Measurements from ENCODE around the gene RNF31. TPM values are rescaled to one million over a fixed set of nuclear protein-coding genes. Genes with fewer than 3 reads are reported as not detected.
A peak's percentile ranks its signal among the peaks of the same experiment; 100 is the strongest.

Gene RNF31
- total and polyA plus RNA-seq, 2 of the 13 experiments (the other 11 are each of a cell fraction or from before 2014, with no cell fraction given): 48.2 to 86.8 TPM

DNA sequence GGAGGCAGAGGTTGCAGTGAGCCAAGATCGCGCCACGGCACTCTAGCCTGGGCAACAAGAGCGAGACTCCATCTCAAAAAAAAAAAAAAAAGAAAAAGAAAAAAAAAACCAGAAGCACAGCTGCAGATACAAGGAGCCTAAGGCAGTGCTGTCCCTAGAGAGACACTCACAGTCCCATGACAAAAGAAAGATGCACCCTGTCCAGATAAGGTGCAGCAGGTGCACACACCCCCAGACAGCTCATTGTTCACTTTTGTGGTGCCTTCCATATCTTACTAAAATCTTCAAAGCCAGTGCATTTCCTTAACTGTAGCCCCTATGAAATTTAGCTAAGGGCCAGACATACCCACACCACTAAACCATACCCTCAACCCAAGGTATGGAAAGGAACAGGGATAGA is 24.9 kb upstream of the RNF31 start:
- intact Hi-C loops (cut with micrococcal nuclease; ENCODE audit: unreplicated experiment) (no loop called here), in situ Hi-C loops (cut with HindIII; ENCODE audit: extremely low pct_ligation_motif_present, low pct_unique_long_range_greater_than_20kb) (loop anchor here (25.0 kb wide), 1 partner anchor 1535 kb away; the partner anchor contains the start of genes ABHD4 and DAD1)
- Histone ChIP-seq H2AFZ (ENCODE audit: low read length) (no peak overlapping the region), H3K27me3 (ENCODE audit: control insufficient read depth in 1 of 2, insufficient read depth in 2 of 2, low read length in 2 of 2) (no peaks in the 10 kb centered on the region), H3K4me3 (replicated peaks in 1 of 3; ENCODE audit: insufficient read depth in 1 of 3, low read depth in 2 of 3, low read length in 3 of 3) (no peak overlapping the region), H3K9me3 (ENCODE audit: low read length) (no peaks in the 10 kb centered on the region), H3K27ac (ENCODE audit: extremely low read length, insufficient read depth, low read length) (no peak overlapping the region), H4K20me1 (ENCODE audit: insufficient read depth, low read length) (no peaks in the 10 kb centered on the region), H3K79me2 (ENCODE audit: insufficient read depth, low read length) (peaks cover 10% of the 10 kb centered on the region), H3K36me3 (replicated peaks in 1 of 2; ENCODE audit: control insufficient read depth in 1 of 2, insufficient read depth in 2 of 2, low read length in 2 of 2) (peaks cover 56 to 62% of the 10 kb centered on the region in 2 experiments), H3K4me2 (ENCODE audit: low read depth, low read length) (no peak overlapping the region), H3K9ac (ENCODE audit: insufficient read depth, low read depth, low read length) (no peak overlapping the region), H3K4me1 (ENCODE audit: insufficient read depth, low read length) (peaks cover 5% of the 10 kb centered on the region; the same call in 1 of the 2 replicates)
- POLR2A ChIA-PET: interaction anchor here (0.7 to 22.7 kb wide), 5 partner anchors 2 to 66 kb away, joined by 3 to 977 read pairs (median 279); partner anchors contain the start of genes DCAF11, EMC9, FITM1 and IPO4
- ATAC-seq (no peak; the same call in 2 of the 3 replicates), FAIRE-seq (no peak), DNase-seq (ENCODE audit: low spot score) (no peak)
- CTCF ChIA-PET (ENCODE audit: low intra/inter-chr PET ratio, low total read pairs): no interaction called here
- TF ChIP-seq RBFOX2 (IDR thresholded peaks at IDR 0.05; ENCODE audit: low read depth, low read length) (peak; percentile 40; the same call in 1 of the 2 replicates), CENPT (CRISPR knock-in tag; IDR thresholded peaks at IDR 0.05; ENCODE audit: low read depth) (0 out of 2 replicates have a peak, but pooled peaks have one; percentile 34), DBP (CRISPR knock-in tag; IDR thresholded peaks at IDR 0.05; ENCODE audit: not compliant biosample characterization) (no peak)
- 82% methylated on average over 4 of the region's 4 CpGs for WGBS (ENCODE audit: low lambda C conversion rate)
- no TSS peak for BruUV-seq (replicated peaks)

DNA sequence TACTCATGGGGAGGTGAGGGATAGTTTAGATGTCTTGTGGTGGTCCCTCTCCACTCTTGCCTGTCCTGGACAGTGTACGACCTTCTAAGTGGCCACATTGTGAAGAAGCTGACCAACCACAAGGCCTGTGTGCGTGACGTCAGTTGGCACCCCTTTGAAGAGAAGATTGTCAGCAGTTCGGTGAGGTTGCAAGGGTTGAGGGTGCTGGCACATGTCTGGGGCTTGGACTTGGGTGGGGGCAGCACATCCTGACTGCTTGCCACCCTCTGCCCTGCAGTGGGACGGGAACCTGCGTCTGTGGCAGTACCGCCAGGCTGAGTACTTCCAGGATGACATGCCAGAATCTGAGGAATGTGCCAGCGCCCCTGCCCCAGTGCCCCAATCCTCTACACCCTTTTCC is 24.4 kb upstream of the RNF31 start:
- FAIRE-seq (no peak), DNase-seq (ENCODE audit: low spot score) (no peak), ATAC-seq (no peak)
- ChIA-PET POLR2A (interaction anchor here (0.9 to 22.7 kb wide), 5 partner anchors 2 to 38 kb away, joined by 3 to 977 read pairs (median 279); partner anchors contain the start of genes DCAF11, EMC9, FITM1 and IRF9), CTCF (ENCODE audit: low intra/inter-chr PET ratio, low total read pairs) (no interaction called here)
- Histone ChIP-seq H3K4me1 (ENCODE audit: insufficient read depth, low read length) (peaks cover 2% of the 10 kb centered on the region; the same call in 1 of the 2 replicates), H3K9ac (ENCODE audit: insufficient read depth, low read depth, low read length) (no peak overlapping the region), H3K36me3 (replicated peaks in 1 of 2; ENCODE audit: control insufficient read depth in 1 of 2, insufficient read depth in 2 of 2, low read length in 2 of 2) (peaks cover 53 to 57% of the 10 kb centered on the region in 2 experiments), H2AFZ (ENCODE audit: low read length) (no peak overlapping the region), H4K20me1 (ENCODE audit: insufficient read depth, low read length) (no peaks in the 10 kb centered on the region), H3K4me3 (replicated peaks in 1 of 3; ENCODE audit: insufficient read depth in 1 of 3, low read depth in 2 of 3, low read length in 3 of 3) (no peak overlapping the region), H3K27me3 (ENCODE audit: control insufficient read depth in 1 of 2, insufficient read depth in 2 of 2, low read length in 2 of 2) (no peaks in the 10 kb centered on the region), H3K4me2 (ENCODE audit: low read depth, low read length) (no peak overlapping the region), H3K9me3 (ENCODE audit: low read length) (no peaks in the 10 kb centered on the region), H3K27ac (ENCODE audit: extremely low read length, insufficient read depth, low read length) (no peak overlapping the region), H3K79me2 (ENCODE audit: insufficient read depth, low read length) (peaks cover 5% of the 10 kb centered on the region)
- in situ Hi-C loops (cut with HindIII; ENCODE audit: extremely low pct_ligation_motif_present, low pct_unique_long_range_greater_than_20kb): loop anchor here (25.0 kb wide), 1 partner anchor 1536 kb away; the partner anchor contains the start of genes ABHD4 and DAD1
- 98% methylated on average over 8 of the region's 8 CpGs for WGBS (ENCODE audit: low lambda C conversion rate)
- no TSS peak for BruUV-seq (replicated peaks)
- intact Hi-C loops (cut with micrococcal nuclease; ENCODE audit: unreplicated experiment): no loop called here
- no peak for TF ChIP-seq SETDB1 (CRISPR knock-in tag; IDR thresholded peaks at IDR 0.05; ENCODE audit: borderline replicate concordance)
- TF ChIP-seq, protein P1, sequence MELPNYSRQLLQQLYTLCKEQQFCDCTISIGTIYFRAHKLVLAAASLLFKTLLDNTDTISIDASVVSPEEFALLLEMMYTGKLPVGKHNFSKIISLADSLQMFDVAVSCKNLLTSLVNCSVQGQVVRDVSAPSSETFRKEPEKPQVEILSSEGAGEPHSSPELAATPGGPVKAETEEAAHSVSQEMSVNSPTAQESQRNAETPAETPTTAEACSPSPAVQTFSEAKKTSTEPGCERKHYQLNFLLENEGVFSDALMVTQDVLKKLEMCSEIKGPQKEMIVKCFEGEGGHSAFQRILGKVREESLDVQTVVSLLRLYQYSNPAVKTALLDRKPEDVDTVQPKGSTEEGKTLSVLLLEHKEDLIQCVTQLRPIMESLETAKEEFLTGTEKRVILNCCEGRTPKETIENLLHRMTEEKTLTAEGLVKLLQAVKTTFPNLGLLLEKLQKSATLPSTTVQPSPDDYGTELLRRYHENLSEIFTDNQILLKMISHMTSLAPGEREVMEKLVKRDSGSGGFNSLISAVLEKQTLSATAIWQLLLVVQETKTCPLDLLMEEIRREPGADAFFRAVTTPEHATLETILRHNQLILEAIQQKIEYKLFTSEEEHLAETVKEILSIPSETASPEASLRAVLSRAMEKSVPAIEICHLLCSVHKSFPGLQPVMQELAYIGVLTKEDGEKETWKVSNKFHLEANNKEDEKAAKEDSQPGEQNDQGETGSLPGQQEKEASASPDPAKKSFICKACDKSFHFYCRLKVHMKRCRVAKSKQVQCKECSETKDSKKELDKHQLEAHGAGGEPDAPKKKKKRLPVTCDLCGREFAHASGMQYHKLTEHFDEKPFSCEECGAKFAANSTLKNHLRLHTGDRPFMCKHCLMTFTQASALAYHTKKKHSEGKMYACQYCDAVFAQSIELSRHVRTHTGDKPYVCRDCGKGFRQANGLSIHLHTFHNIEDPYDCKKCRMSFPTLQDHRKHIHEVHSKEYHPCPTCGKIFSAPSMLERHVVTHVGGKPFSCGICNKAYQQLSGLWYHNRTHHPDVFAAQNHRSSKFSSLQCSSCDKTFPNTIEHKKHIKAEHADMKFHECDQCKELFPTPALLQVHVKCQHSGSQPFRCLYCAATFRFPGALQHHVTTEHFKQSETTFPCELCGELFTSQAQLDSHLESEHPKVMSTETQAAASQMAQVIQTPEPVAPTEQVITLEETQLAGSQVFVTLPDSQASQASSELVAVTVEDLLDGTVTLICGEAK (IDR thresholded peaks at IDR 0.05): no peak
- TF ChIP-seq, protein P1 (CRISPR knock-in tag; IDR thresholded peaks at IDR 0.05): 0 out of 2 replicates have a peak, but pooled peaks have one; percentile 2
- TF ChIP-seq ZNF747 (CRISPR knock-in tag; IDR thresholded peaks at IDR 0.05; ENCODE audit: borderline replicate concordance): no peak

All from HepG2 (cell line).